GM23338 (cell line): ENCODE measurements around the gene PPP1R12C. TPM values are rescaled to one million over a fixed set of nuclear protein-coding genes. Genes with fewer than 3 reads are reported as not detected.
"Not testable (repeated sequence)": the region's sequence is repeated elsewhere in the genome, so short reads cannot be mapped to it uniquely, and the experiment has no call there.

Source experiments
- ATAC-seq: fragments of 200-7000 bp; cut with Tn5 transposase; 3 replicates; pipeline ENCODE4 v1.9.1; 2020
- DNase-seq: peaks from one replicate; pipeline ENCODE4 v3.0.0-alpha.2; 2015; ENCODE audit warnings: low spot score
- H2AFZ ChIP-seq: fragments of 200-600 bp; sonication (generic); 2 replicates; pipeline ENCODE4 v1.8.0; 2016; ENCODE audit warnings: antibody characterized with exemption, mild to moderate bottlenecking, moderate library complexity
- H3F3A ChIP-seq: fragments of 200-600 bp; sonication (generic); replicated peaks from 2 replicates; pipeline ENCODE4 v1.8.0; 2017; ENCODE audit warnings: antibody characterized with exemption, mixed run types, low read depth
- H3K27ac ChIP-seq: fragments of 200-600 bp; sonication (generic); 2 replicates; pipeline ENCODE4 v1.6.1; 2016; ENCODE audit warnings: low read depth
- H3K27me3 ChIP-seq: fragments of 200-600 bp; sonication (generic); 2 replicates; pipeline ENCODE4 v1.8.0; 2016; ENCODE audit warnings: mild to moderate bottlenecking, mixed run types, moderate library complexity; ENCODE audit not compliant: insufficient read depth
- H3K36me3 ChIP-seq: fragments of 200-600 bp; sonication (generic); 2 replicates; pipeline ENCODE4 v1.8.0; 2016; ENCODE audit warnings: mild to moderate bottlenecking; ENCODE audit not compliant: insufficient read depth
- H3K4me1 ChIP-seq: fragments of 200-600 bp; sonication (generic); 2 replicates; pipeline ENCODE4 v1.8.0; 2016; ENCODE audit warnings: mild to moderate bottlenecking, moderate library complexity; ENCODE audit not compliant: insufficient read depth
- H3K4me2 ChIP-seq: fragments of 200-600 bp; sonication (generic); 2 replicates; pipeline ENCODE4 v1.7.1; 2017; ENCODE audit warnings: mixed run types
- H3K4me3 ChIP-seq: fragments of 200-600 bp; sonication (generic); 2 replicates; pipeline ENCODE4 v1.6.1; 2016; ENCODE audit warnings: mixed run types
- H3K79me2 ChIP-seq: fragments of 200-600 bp; sonication (generic); replicated peaks from 2 replicates; pipeline ENCODE4 v1.8.0; 2017; ENCODE audit warnings: mild to moderate bottlenecking; ENCODE audit not compliant: insufficient read depth
- H3K9me2 ChIP-seq: fragments of 200-600 bp; sonication (generic); 2 replicates; pipeline ENCODE4 v1.8.0; 2017; ENCODE audit not compliant: insufficient read depth
- H4K20me1 ChIP-seq: fragments of 200-600 bp; sonication (generic); replicated peaks from 2 replicates; pipeline ENCODE4 v1.8.0; 2017; ENCODE audit warnings: mild to moderate bottlenecking; ENCODE audit not compliant: insufficient read depth
- H3K27ac Mint-ChIP-seq: 2 replicates; pipeline ENCODE4 v1.8.0; 2020; ENCODE audit warnings: inconsistent platforms, mild to moderate bottlenecking, moderate library complexity, mixed read lengths
- H3K27me3 Mint-ChIP-seq: 3 replicates; pipeline ENCODE4 v1.8.0; 2022; ENCODE audit warnings: low read depth, mild to moderate bottlenecking, moderate library complexity, mixed read lengths, inconsistent platforms; ENCODE audit not compliant: insufficient read depth, poor library complexity
- H3K36me3 Mint-ChIP-seq: 3 replicates; pipeline ENCODE4 v1.8.0; 2021; ENCODE audit warnings: low read depth, mild to moderate bottlenecking, inconsistent platforms, moderate library complexity, mixed read lengths
- H3K4me1 Mint-ChIP-seq: 3 replicates; pipeline ENCODE4 v1.8.0; 2020; ENCODE audit warnings: mild to moderate bottlenecking, inconsistent platforms, mixed read lengths
- H3K4me3 Mint-ChIP-seq: 3 replicates; pipeline ENCODE4 v1.8.0; 2021; ENCODE audit warnings: moderate library complexity, mild to moderate bottlenecking, inconsistent platforms, mixed read lengths
- H3K9me3 Mint-ChIP-seq: 3 replicates; pipeline ENCODE4 v1.8.0; 2020; ENCODE audit warnings: moderate library complexity, mild to moderate bottlenecking, inconsistent platforms, mixed read lengths
- CTCF ChIP-seq, 2 experiments: fragments of 200-600 bp in 1 of 2; sonication (generic) in 1 of 2; conservative IDR thresholded peaks; 2 replicates each; pipeline versions ENCODE4 v1.5.1 to v1.6.1; 2016 to 2017; ENCODE audit warnings: antibody characterized with exemption in 2 of 2, low read depth in 2 of 2, mild to moderate bottlenecking in 2 of 2, moderate library complexity in 1 of 2
- JUNB ChIP-seq: IDR thresholded peaks from one replicate; pipeline ENCODE4 v1.6.1; 2016; ENCODE audit warnings: antibody characterized with exemption; ENCODE audit not compliant: unreplicated experiment
- REST ChIP-seq: IDR thresholded peaks from one replicate; pipeline ENCODE4 v1.6.1; 2018; ENCODE audit warnings: antibody characterized with exemption; ENCODE audit not compliant: unreplicated experiment
- ZNF114 ChIP-seq: fragments of 250-450 bp; sonication (Bioruptor Pico); IDR thresholded peaks from 2 replicates; pipeline ENCODE4 v1.5.0; 2020; ENCODE audit warnings: mild to moderate bottlenecking, moderate library complexity
- polyA plus RNA-seq: library from polyadenylated mRNA; unstranded; fragments of >200 nt; fragmentation: Nextera tagmentation; extraction: Ambion mirVana; gene quantifications from 2 replicates; pipeline ENCODE4 v1.2.1, GENCODE V29; 2016
- total RNA-seq: library from RNA; depleted of rRNA; stranded (reverse); fragments of >200 nt; shearing (Covaris generic); gene quantifications from 2 replicates; pipeline ENCODE4 v1.2.3, GENCODE V29; 2014

PPP1R12C gene
- total and polyA plus RNA-seq, 2 experiments from 2014 or later, result 33.2 to 83.9 TPM

GRCh38 chr19:55067869-55068268 is 49.6 kb downstream of the PPP1R12C start (continued):
- TF ChIP-seq JUNB (no peak), REST (no peak), ZNF114 (CRISPR knock-in tag) (no peak)

DNA sequence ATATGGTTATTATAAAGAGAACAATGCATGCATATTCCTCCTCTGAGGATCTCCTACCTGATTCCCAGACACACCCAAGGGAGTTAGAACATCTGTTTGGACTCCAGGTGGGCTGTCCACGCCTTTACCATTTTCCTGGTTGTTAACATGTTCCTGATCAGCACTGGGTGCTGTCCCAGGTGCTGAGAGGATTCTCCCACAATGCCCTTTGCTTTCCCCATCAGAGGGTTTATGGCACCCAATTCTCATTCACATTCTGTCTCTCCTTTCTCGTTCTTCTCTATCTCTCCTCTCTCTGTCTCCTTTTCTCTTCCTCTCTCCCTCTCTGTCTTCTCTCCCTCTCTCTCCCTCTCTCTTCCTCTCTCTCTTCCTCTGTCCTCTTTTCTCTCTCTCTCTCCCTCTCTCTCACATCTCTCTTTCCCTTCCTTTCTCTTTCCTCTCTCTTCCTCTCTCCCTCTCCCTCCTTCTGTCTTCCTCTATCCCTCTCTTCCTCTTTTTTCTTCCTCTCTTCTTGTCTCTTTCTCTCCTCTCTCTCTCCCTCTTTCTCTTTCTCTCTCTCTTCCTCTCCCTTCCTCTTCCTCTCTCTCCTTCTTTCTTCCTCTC is 51.2 kb downstream of the PPP1R12C start:
- TF ChIP-seq CTCF (conservative IDR thresholded peaks at IDR 0.05; ENCODE audit: low read depth in 2 of 2) (no peak), REST (peak; percentile 82)
- peaks cover 11% of the 10 kb centered on the region; the same call in 1 of the 2 replicates for H4K20me1 ChIP-seq
- H3F3A ChIP-seq, result peaks cover 12% of the 10 kb centered on the region; the same call in 1 of the 2 replicates
- Mint-ChIP-seq H3K4me3 (no peak overlapping the region), H3K4me1 (peaks cover 26% of the 10 kb centered on the region), H3K36me3 (no peaks in the 10 kb centered on the region; the same call in 2 of the 3 replicates), H3K27ac (no peak overlapping the region), H3K27me3 (peaks cover 58% of the 10 kb centered on the region), H3K9me3 (peaks cover 3% of the 10 kb centered on the region; the same call in 1 of the 3 replicates)
- DNase-seq, result peak; percentile 60
- H3K79me2 ChIP-seq, result peaks cover 14% of the 10 kb centered on the region
- H2AFZ ChIP-seq, result no peak overlapping the region
- peaks cover 60% of the 10 kb centered on the region for H3K27me3 ChIP-seq
- no peak overlapping the region for H3K4me3 ChIP-seq
- no peaks in the 10 kb centered on the region for H3K36me3 ChIP-seq
- no peak overlapping the region for H3K27ac ChIP-seq
- no peak for ATAC-seq
- H3K9me2 ChIP-seq, result no peaks in the 10 kb centered on the region
- H3K4me1 ChIP-seq, result no peaks in the 10 kb centered on the region; the same call in 1 of the 2 replicates
- no peak overlapping the region for H3K4me2 ChIP-seq

DNA sequence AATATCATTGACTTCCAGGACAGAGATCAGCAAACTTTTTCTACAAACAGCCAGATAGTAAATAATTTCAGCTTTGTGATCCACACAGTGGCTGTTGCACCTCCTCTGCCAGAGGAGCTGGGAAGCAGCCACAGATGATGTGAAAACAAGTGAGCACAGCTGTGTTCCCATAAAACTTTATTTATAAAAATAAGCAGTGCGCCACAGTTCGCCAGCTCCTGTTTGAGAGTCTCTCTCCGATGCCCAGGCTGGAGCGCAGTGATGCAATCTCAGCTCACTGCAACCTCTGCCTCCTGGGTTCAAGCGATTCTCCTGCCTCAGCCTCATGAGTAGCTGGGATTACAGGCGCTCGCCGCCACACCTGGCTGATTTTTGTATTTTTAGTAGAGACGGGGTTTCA is 51.9 kb downstream of the PPP1R12C start:
- H3K4me3 ChIP-seq, H3K36me3 Mint-ChIP-seq, H3K4me1 ChIP-seq, H3K9me2 ChIP-seq, H3K4me3 Mint-ChIP-seq, H3K27ac ChIP-seq, H3K4me2 ChIP-seq, H3K27ac Mint-ChIP-seq, H3K36me3 ChIP-seq, DNase-seq, H3K9me3 Mint-ChIP-seq, H2AFZ ChIP-seq, ATAC-seq: not testable (repeated sequence)
- Histone ChIP-seq H3K79me2 (peaks cover 18% of the 10 kb centered on the region), H3K27me3 (peaks cover 53% of the 10 kb centered on the region), H4K20me1 (peaks cover 16% of the 10 kb centered on the region; the same call in 1 of the 2 replicates), H3F3A (peaks cover 12% of the 10 kb centered on the region; the same call in 1 of the 2 replicates)
- Mint-ChIP-seq H3K4me1 (peaks cover 21% of the 10 kb centered on the region), H3K27me3 (peaks cover 54% of the 10 kb centered on the region)
